Sigmoid colon (tissue), 7 donors: Measurements from ENCODE around the gene TPM1. TPM values are rescaled to one million over a fixed set of nuclear protein-coding genes. Genes with fewer than 3 reads are reported as not detected.

ENCODE experiments used
- DNase-seq: peaks from one replicate; pipeline ENCODE4 v3.0.0-alpha.2; 2019
- H3K27ac ChIP-seq, 4 donors: fragments of 200-600 bp; sonication (generic); one replicate each; pipeline ENCODE4 v1.5.1; 2016 to 2019; ENCODE audit warnings: mild to moderate bottlenecking in 1 of 4
- H3K27me3 ChIP-seq, 3 donors: fragments of 200-600 bp; sonication (generic); one replicate each; pipeline ENCODE4 v1.5.1; 2019; ENCODE audit warnings: mild to moderate bottlenecking in 1 of 3
- H3K36me3 ChIP-seq, 4 donors: fragments of 200-600 bp; sonication (generic); one replicate each; pipeline ENCODE4 v1.5.1; 2016 to 2019
- H3K4me1 ChIP-seq, 4 donors: fragments of 200-600 bp; sonication (generic); one replicate each; pipeline ENCODE4 v1.5.1; 2017 to 2019
- H3K4me3 ChIP-seq, 4 donors: fragments of 200-600 bp; sonication (generic); one replicate each; pipeline ENCODE4 v1.5.1; 2017 to 2019; ENCODE audit warnings: mild to moderate bottlenecking in 2 of 4, moderate library complexity in 1 of 4
- H3K9me3 ChIP-seq, 4 donors: fragments of 200-600 bp in 3 of 4; sonication (generic) in 3 of 4; one replicate each; pipeline versions ENCODE4 v1.5.1 to v1.6.1; 2013 to 2019
- EP300 ChIP-seq, 4 donors: sonication (generic); formaldehyde crosslinking; IDR thresholded peaks; one replicate each; pipeline ENCODE4 v1.6.1; 2017; ENCODE audit warnings: antibody characterized with exemption in 4 of 4
- POLR2A ChIP-seq, 2 donors: fragments of 450-650 bp; IDR thresholded peaks; one replicate each; pipeline ENCODE4 v1.6.1; 2016; ENCODE audit warnings: antibody characterized with exemption in 2 of 2, mild to moderate bottlenecking in 2 of 2, moderate library complexity in 2 of 2
- POLR2AphosphoS5 ChIP-seq, 4 donors: sonication (generic); formaldehyde crosslinking; IDR thresholded peaks; one replicate each; pipeline ENCODE4 v1.6.1; 2017; ENCODE audit warnings: antibody characterized with exemption in 4 of 4
- WGBS, 2 donors: extraction: QIAGEN DNeasy Blood & Tissue Kit; methylation state at CpG; one replicate each; pipeline ENCODE4 v1.1.7; 2013; 5-methylcytosine and 5-hydroxymethylcytosine counted together
- intact Hi-C: fragments of 100-400 bp; cut with DNase I; formaldehyde crosslinking; loops from one replicate; pipeline ENCODE4 v1.15.1; 2023
- polyA plus RNA-seq, 3 donors: library from polyadenylated mRNA; stranded (reverse); fragments of 200-250 nt; gene quantifications; one replicate each; pipeline ENCODE4 v1.2.3, GENCODE V29; 2013
- total RNA-seq, 4 donors: library from RNA; depleted of rRNA; stranded (reverse); fragments of >200 nt; gene quantifications; one replicate each; pipeline ENCODE4 v1.1.0, GENCODE V29; 2016
- TF ChIP-seq, protein P1 (sequence below), 4 experiments: fragments of 450-650 bp in 3 of 4; fragments of 200-600 bp in 1 of 4; IDR thresholded peaks; one replicate each; pipeline ENCODE4 v1.5.1; 2016 to 2019; ENCODE audit warnings: antibody characterized with exemption in 4 of 4, mild to moderate bottlenecking in 3 of 4, moderate library complexity in 2 of 4
- donor health status: healthy with polysubstance abuse.
- donor health status: Bipolar disorder and iron deficiency.
- donor health status: healthy.

Gene TPM1
- total and polyA plus RNA-seq, 7 donors: 438 to 4,179 (median 2,634) TPM

DNA sequence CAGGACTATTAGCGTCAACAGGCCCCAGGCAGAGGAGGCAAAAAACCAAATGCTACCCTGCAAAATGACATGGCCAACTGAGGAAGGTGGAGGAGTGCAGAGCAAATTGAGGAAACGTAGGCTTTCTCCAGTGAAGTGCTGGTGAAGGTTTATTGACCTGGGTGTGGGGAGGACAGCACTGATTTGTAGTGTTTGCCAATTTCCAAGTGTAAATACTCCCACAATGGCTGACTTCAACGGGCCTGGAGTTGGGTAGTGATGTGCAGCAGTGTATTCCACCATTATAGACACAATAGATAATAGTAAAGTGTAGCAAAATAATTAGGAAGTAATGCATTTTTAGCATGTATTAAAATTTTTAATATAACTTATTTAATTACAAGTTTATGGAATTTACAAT, 32.2 kb upstream of the TPM1 start:
- H3K4me1 ChIP-seq: peaks cover 0 to 7% (median 0%) of the 10 kb centered on the region in 4 donors
- no peak overlapping the region for H3K4me3 ChIP-seq
- WGBS, 2 donors: 39 to 72% methylated on average over 3 of the region's 3 CpGs
- no peak for DNase-seq
- no peaks in the 10 kb centered on the region for H3K27me3 ChIP-seq
- H3K36me3 ChIP-seq: no peaks in the 10 kb centered on the region
- intact Hi-C loops: no loop called here
- H3K27ac ChIP-seq: no peak overlapping the region
- TF ChIP-seq POLR2AphosphoS5 (IDR thresholded peaks at IDR 0.05): no peak
- no peaks in the 10 kb centered on the region for H3K9me3 ChIP-seq

DNA sequence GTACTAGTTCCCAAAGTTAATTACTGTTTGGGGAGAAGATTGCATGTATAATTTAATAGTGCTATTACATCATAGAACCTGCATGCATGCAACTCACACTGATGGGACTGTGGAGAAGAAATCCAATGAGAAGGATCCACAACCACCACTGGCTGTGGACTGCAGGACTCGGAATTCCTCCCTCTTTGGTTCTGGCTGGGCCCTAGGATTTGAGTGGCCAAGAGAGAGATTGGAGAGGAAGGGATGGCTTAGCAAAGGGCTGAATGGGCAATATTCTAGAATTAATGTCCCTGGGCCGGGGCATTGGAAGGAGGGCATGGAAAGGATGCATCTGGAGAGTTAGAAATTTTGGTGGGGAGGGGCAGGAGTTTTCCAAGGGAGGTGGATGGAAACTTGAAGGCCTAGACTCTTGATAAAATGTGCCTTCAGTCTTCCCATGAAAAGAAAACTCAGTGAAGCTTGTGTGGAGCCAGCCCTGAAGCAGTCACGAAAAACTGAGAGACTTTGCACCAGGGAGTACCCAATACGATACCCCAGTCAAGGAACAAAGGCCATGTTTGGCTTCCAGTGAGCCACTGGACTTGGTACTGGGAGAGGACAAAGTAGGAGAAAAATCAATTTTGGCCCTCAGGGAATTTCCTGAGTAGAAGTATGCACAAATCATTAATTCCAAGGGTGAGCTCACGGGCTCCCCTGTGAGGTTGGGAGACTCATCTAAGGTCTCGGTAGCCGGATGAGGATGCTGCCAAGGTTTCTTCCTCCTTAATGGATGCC, 31.4 kb upstream of the TPM1 start:
- no peaks in the 10 kb centered on the region for H3K27me3 ChIP-seq
- TF ChIP-seq, protein P1, sequence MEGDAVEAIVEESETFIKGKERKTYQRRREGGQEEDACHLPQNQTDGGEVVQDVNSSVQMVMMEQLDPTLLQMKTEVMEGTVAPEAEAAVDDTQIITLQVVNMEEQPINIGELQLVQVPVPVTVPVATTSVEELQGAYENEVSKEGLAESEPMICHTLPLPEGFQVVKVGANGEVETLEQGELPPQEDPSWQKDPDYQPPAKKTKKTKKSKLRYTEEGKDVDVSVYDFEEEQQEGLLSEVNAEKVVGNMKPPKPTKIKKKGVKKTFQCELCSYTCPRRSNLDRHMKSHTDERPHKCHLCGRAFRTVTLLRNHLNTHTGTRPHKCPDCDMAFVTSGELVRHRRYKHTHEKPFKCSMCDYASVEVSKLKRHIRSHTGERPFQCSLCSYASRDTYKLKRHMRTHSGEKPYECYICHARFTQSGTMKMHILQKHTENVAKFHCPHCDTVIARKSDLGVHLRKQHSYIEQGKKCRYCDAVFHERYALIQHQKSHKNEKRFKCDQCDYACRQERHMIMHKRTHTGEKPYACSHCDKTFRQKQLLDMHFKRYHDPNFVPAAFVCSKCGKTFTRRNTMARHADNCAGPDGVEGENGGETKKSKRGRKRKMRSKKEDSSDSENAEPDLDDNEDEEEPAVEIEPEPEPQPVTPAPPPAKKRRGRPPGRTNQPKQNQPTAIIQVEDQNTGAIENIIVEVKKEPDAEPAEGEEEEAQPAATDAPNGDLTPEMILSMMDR (IDR thresholded peaks at IDR 0.05): no peak
- no peak for TF ChIP-seq POLR2A (IDR thresholded peaks at IDR 0.05)
- TF ChIP-seq EP300 (IDR thresholded peaks at IDR 0.05): no peak
- TF ChIP-seq POLR2AphosphoS5 (IDR thresholded peaks at IDR 0.05): no peak
- no peak for DNase-seq
- H3K36me3 ChIP-seq: no peaks in the 10 kb centered on the region
- H3K4me3 ChIP-seq: no peak overlapping the region
- H3K27ac ChIP-seq: no peak overlapping the region
- no peaks in the 10 kb centered on the region for H3K9me3 ChIP-seq
- 90 to 93% methylated on average over 7 of the region's 7 CpGs for WGBS, 2 donors
- peaks cover 0 to 7% (median 0%) of the 10 kb centered on the region in 4 donors for H3K4me1 ChIP-seq
- intact Hi-C loops: no loop called here

DNA sequence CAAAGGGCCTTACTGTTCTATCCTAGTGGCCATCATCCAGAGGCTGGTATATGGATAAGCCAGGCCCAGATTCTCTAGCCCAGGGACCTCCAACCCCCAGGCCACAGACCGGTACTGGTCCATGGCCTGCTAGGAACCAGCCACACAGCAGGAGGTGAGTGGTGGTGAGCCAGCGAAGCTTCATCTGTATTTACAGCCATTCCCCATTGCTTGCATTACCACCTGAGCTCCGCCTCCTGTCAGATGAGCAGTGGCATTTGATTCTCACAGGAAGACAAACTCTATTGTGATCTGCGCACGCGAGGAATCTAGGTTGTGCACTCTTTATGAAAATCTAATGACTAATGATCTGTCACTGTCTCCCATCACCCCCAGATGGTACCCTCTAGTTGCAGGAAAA, 30.1 kb upstream of the TPM1 start:
- Histone ChIP-seq H3K27ac (no peak overlapping the region), H3K9me3 (no peaks in the 10 kb centered on the region), H3K36me3 (no peaks in the 10 kb centered on the region), H3K4me3 (no peak overlapping the region), H3K27me3 (no peaks in the 10 kb centered on the region), H3K4me1 (peaks cover 0 to 7% (median 0%) of the 10 kb centered on the region in 4 donors)
- WGBS, 2 donors: 95 to 96% methylated on average over 6 of the region's 6 CpGs
- intact Hi-C loops: no loop called here
- TF ChIP-seq, protein P1 (IDR thresholded peaks at IDR 0.05): no peak
- TF ChIP-seq POLR2A (IDR thresholded peaks at IDR 0.05) (no peak), POLR2AphosphoS5 (IDR thresholded peaks at IDR 0.05) (no peak)
- no peak for DNase-seq

DNA sequence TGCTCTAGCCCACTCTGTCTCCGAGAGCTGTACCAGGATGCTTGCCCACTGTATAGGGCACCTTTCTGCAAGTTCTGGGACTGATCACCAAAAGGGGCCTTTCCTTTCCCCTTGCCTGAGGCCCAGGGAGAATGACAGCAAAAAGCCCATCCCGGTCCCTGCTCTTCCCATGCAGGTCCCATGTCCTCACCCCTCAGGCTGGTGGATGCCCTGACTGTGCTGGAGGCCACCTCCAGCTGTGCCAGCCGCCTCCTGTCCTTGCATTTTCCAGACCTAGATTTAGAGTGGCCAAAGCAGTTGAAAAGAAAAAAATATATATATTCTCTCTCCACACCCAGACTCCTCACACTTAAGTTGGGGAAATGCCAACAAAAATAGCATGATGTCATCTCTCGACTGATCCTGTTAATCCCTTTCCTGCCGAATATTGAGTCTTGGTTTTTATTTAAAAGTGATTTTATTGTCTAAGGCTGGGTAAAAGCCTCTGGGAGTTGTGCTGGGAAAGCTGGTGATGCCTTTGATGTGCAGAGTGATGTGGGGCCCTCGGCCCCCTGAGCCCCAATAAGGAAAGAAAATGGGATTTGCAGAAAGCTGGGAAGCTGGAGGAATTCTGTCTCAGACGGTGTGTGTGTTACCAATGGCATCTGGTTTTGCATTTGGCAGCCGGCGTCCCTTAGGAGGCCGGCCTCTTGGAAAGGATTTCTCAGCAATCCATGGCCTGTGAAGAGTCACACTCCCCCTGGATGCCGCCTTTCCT, 29.3 kb upstream of the TPM1 start:
- WGBS, 2 donors: 72 to 73% methylated on average over 11 of the region's 11 CpGs
- no peaks in the 10 kb centered on the region for H3K36me3 ChIP-seq
- H3K27me3 ChIP-seq: no peaks in the 10 kb centered on the region
- peaks cover 0 to 7% (median 0%) of the 10 kb centered on the region in 4 donors for H3K4me1 ChIP-seq
- H3K4me3 ChIP-seq: no peak overlapping the region
- no peak for DNase-seq
- TF ChIP-seq, protein P1 (IDR thresholded peaks at IDR 0.05): no peak
- TF ChIP-seq POLR2A (IDR thresholded peaks at IDR 0.05) (no peak), EP300 (IDR thresholded peaks at IDR 0.05) (no peak), POLR2AphosphoS5 (IDR thresholded peaks at IDR 0.05) (no peak)
- H3K9me3 ChIP-seq: no peaks in the 10 kb centered on the region
- intact Hi-C loops: no loop called here
- H3K27ac ChIP-seq: peak overlapping the region in 1 of 4 donors; percentile 48

DNA sequence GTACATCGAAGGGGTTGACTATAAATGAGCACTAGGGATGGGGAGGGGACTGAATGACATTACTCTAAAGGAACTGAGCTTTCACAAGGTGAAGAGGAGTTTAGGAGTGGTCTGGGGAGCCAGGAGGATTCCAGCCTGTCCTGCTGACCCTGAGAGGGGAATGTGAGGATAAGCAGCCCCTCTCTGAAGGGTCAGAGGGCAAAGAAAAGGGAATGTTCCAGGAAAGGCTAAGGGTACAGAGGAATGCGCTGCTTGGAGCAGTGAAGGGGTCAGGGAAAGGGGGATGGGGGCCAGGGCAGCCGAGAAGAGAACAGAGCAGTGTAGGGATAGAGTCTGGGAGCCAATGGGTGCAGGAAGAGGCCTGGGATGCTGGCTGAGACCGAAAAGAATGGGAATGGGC, 28.0 kb upstream of the TPM1 start:
- no peak overlapping the region for H3K27ac ChIP-seq
- DNase-seq: no peak
- no peaks in the 10 kb centered on the region for H3K27me3 ChIP-seq
- H3K36me3 ChIP-seq: no peaks in the 10 kb centered on the region
- intact Hi-C loops: no loop called here
- H3K9me3 ChIP-seq: no peaks in the 10 kb centered on the region
- peaks cover 0 to 7% (median 0%) of the 10 kb centered on the region in 4 donors for H3K4me1 ChIP-seq
- WGBS, 2 donors: 88 to 89% methylated on average over 4 of the region's 4 CpGs
- no peak for TF ChIP-seq EP300 (IDR thresholded peaks at IDR 0.05)
- TF ChIP-seq POLR2A (IDR thresholded peaks at IDR 0.05): no peak
- TF ChIP-seq POLR2AphosphoS5 (IDR thresholded peaks at IDR 0.05): no peak
- TF ChIP-seq, protein P1 (IDR thresholded peaks at IDR 0.05): no peak
- H3K4me3 ChIP-seq: no peak overlapping the region
